Fibroblast of skin of right biceps (primary cell): ENCODE data around the gene SYCE3.
"Not testable (repeated sequence)": the region's sequence is repeated elsewhere in the genome, so short reads cannot be mapped to it uniquely, and the experiment has no call there.

Experiments used
- DNase-seq: peaks from one replicate; pipeline ENCODE4 v3.0.0-alpha.2; 2013

SYCE3 gene, protein sequence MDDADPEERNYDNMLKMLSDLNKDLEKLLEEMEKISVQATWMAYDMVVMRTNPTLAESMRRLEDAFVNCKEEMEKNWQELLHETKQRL

DNA sequence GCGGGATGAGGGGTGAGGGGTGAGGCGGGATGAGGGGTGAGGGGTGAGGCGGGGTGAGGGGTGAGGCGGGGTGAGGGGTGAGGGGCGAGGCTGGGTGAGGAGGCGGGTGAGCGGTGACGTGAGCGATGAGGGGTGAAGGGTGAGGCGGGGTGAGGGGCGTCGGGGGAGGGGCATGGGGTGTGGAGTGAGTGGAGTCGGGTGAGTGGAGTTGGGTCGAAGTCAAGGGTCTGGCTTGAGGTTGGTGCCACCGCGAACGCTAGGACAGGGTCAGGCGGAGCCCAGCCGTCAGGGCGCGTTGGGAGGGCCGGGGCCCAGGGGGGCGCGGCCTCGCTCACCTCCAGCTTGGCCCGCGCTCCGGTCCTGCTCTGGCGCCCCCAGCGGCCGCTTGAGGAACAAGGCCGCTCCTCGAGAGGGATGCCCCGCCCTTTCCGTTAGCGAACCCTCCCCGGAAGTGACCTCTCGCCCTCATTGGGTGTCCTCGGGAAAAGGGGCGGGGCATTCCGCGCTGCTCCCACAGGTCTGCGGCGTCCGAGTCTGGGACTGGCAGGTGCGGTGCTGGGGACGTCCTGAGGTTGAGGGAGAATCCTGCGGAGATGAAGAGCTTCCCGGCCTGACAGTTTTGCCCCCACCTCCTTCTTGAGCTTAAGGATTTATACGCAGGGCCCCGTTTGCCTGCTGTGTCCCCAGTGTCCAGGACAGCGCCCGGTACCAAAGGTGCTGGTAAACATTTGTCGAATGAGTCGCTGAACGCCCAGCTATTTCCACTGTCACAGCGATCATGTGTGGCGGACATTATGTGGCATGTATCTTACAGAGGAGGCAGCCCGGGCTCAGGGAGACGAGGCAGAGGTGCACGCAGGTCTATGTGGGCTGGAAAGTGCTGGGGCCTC is at the start of gene SYCE3:
Gene SYCE3, minus strand, starts transcription at position 397 of the 890 bp plus-strand sequence. CDS start 6,514 bp downstream, outside the sequence.
- peak; percentile 91 for DNase-seq

DNA sequence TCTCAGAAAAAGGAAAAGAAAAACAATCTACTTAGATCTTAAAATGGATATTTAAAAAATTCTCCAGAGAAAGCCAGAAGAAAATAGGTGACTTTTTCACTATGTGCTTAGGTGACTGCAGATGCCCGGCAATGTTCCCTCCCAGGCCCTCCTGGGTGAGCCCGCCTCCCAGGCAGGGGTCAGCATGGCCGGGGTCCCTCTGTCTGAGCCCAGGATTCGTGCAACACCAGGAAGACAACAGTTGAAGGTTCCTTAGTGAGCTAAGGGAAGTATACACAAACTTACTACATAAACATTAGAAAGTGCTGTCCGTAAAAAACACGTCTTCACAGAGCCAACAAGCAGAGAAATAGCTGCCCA is 49.4 kb upstream of the SYCE3 start:
- no peak for DNase-seq

DNA sequence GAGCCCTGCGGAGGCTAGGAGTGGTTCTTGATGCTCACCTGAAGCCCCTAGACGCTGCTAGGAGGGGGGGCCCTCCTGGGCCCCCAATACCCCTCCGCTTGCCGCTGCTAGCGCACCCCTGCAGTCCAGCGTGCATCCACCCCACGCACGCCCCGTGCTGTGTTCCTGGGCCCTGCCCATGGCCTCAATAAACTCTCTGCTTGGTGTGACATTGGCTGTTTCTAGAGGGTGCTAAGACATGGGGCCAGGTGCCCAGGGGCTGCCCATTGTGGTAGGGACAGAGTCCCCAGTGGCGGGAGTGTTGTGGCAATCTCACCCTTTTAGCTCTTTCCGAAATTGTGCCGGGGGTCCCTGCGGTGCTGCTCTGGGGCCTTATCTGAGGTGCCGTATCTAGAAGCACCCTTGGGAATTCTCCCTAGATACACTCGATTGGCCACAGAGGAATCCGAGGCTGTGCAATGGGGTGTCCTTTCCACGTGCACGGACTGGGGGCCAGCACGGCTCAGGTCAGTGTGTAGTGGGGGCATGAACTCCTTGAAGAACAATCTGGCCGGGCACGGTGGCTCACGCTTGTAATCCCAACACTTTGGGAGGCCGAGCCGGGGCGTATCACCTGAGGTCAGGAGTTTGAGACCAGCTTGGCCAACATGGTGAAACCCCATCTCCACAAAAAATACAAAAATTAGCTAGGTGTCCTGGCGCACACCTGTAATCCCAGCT is 48.8 kb upstream of the SYCE3 start:
- DNase-seq, result no peak

DNA sequence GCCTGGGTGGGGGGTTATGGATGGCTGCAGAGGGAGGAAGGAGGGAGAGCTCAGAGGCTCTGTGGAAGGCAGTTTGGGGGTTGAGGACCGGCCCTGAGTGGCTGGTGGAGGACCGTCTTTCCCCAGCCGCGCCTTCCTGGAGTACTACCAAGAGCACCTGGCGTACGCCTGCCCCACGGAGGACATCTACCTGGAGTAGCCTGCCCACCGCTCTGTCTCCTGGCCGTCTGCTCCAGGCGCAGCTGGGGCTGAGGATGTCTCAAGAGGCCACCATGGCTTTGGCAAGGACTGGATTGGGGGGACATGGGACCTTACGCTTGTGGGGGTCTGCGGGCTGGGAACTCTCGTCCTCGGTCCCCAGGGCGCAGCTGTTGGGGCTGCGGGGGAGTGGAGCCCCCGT is 47.9 kb upstream of the SYCE3 start:
- no peak for DNase-seq

DNA sequence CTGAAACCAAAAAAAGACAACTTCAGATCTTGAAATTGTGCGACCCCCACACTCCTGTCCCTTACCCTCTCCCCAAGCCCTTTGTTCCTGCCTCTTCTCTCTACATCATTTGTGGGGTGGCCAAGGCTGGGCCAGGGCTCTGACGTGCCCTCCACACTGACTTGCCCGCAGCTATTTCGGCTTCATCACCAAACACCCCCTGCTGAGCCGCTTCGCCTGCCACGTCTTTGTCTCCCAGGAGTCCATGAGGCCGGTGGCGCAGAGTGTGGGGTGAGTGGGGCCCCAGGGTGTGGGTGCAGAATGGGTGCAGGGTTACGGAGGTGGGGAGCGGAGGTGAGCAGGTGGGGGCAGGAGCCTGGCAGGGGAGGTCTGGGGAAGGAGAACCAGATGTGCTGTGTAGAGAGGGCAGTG is 47.3 kb upstream of the SYCE3 start:
- no peak for DNase-seq

DNA sequence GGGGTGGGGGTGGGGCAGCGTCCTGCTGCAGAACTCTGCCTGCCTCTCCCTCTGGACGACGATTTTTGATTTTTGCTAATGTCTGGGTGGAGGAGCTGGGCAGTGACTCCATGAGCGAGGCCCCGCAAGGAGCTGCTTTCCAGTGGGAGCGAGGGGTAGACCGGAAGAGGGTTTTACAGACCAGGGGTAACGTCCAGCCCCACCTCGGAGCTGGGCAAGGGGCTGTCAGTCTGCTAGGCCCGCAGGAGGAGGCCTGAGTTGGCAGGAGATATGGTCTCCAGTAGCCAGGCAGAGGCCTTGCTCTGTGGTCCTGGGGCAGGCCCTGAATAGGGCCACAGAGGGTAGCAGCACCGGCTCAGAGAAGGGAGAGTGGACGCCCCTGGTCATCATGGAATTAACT is 46.9 kb upstream of the SYCE3 start:
- DNase-seq, result no peak

DNA sequence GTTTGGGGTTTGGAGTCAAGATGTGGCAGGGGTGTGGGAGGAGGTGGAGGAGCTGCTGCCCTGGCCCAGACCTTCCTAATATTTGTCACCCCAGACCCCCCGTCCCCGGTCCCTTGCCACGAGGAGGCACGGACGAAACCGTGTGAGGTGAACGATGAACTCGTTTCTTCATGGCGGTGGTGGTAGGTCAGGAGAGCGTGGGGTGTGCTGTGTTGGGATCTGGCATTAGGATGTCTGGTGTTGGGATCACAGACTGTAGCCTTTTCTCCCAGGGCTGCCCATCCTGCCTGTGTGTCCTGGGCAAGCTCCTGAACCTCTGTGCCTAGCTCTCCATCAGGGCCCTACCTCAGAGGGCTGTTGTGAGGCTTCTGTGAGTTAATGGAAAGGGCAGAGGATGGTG is 46.3 kb upstream of the SYCE3 start:
- no peak for DNase-seq

DNA sequence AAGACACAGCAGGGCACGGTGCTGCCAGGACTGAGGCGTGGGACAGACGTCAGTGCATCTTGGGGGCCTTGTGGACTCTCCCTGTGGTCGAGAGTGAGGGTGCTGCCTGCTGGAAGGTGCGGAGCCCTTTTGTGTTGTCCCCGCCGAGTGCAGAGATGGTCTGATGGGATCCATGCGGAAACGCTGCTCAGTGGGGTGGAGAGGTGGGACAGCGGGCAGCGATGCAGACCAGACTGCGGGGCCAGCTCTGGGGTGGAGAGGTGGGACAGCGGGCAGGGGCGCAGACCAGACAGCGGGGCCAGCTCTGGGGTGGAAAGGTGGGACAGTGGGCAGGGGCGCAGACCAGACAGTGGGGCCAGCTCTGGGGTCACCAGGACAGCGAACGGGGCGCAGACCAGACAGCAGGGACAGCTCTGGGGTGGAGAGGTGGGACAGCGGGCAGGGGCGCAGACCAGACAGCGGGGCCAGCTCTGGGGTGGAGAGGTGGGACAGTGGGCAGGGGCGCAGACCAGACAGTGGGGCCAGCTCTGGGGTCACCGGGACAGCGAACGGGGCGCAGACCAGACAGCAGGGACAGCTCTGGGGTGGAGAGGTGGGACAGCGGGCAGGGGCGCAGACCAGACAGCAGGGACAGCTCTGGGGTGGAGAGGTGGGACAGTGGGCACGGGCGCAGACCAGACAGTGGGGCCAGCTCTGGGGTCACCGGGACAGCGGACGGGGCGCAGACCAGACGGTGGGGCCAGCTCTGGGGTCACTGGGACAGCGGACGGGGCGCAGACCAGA is 45.5 kb upstream of the SYCE3 start:
- DNase-seq, result not testable (repeated sequence)

DNA sequence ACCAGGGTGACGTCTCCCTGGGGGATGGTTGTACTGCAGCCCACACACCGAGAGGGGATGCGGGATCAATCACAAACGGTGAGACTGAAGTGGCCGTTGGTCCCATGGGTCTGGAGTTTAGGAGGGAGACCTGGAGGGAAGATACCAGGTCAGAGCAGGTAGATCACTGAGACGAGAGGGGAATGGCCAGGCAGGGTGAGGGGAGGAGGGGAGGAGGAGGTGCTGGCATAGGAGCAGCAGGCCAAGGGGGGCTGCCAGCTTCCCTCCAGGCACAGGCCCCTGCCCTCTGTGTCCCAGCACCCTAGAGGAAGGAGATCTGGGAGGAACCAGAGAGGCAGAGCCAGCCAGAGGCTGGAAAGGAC is 44.9 kb upstream of the SYCE3 start:
- no peak for DNase-seq

DNA sequence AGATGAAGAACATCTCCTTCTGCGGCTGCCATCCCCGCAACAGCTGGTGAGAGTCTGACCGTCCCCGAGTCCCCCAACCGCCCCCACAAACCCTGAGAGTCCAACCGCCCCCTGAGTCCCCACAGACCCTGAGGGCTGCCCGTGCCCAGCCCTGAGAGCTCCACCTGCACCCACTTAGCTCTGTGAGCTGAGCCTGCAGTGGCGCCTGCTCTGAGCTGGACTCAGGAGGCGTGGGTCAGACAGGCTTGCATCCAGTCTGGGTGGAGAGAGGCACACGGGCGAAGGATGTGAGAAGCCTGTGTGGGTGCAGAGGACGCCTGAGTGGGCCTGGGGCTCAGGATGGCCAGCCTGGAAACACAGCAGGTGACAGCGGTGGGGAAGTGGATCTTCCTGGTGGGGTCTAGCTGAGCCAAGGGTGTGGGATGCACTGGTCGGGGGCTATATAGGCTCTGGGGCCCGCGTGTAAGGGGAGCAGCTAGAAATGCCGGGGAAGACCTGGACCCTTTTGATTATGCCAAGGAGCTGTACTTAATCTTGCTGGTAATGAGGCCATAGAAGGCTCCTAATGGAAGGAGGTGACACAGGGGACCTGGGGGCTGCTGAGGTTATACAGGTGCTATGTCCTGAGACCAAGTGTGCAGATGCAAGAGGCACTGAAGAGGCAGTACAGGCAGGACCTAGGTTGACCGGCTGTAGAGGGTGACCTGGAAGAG is 44.4 kb upstream of the SYCE3 start:
- DNase-seq, result no peak

DNA sequence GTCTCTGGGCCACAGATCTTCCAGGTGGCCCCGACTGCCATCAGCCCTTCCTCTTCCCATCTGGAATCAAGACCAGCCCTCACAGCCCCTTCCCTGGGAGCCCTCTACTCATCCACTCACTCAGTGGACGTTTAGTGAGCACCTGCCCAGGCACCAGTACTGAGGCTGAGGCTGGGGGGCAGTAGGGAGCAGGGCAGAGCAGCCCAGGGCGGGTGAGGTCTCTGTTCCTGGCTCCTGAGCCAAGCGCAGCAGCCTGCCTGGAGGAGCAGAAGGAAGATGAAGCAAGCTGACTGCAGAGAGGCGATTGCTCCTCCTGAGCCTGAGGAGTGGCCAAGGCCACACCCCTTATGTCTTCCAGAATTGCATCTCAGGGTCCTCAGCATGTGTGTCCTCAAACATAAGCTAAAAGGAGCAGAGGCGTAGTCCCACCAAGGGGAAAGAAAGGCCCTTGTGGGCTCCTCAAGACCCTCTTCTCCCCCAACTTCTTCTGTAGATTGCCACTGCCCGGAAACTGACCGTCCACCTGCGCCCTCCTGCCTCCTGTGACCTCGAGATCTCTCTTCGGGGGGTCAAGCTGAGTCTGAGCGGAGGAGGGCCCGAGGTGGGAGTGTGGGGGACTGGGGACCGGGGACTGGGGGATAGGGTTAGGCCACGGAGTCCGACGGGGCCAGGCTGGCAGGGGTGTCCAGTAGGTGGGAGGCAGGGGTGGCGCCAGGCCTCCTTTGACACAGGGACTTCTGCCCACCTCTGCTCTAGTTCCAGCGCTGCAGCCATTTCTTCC is 43.6 kb upstream of the SYCE3 start:
- no peak for DNase-seq

DNA sequence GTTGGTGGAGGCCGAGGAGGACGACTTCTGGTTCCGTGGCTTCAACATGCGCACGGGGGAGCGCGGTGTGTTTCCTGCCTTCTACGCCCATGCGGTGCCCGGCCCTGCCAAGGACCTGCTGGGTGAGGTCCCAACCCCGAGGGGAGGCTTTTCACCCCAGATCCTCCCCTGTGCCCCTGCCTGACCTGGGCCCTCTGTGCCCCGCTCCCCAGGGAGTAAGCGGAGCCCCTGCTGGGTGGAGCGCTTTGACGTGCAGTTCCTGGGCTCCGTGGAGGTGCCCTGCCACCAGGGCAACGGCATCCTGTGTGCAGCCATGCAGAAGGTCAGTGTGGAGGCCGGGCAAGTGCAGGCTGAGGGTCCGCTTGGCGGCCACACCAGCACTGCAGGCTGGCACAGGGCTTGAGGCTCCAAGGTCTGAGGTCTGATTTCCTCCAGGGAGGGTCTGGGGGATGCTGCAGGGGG is 42.9 kb upstream of the SYCE3 start:
- DNase-seq, result no peak

DNA sequence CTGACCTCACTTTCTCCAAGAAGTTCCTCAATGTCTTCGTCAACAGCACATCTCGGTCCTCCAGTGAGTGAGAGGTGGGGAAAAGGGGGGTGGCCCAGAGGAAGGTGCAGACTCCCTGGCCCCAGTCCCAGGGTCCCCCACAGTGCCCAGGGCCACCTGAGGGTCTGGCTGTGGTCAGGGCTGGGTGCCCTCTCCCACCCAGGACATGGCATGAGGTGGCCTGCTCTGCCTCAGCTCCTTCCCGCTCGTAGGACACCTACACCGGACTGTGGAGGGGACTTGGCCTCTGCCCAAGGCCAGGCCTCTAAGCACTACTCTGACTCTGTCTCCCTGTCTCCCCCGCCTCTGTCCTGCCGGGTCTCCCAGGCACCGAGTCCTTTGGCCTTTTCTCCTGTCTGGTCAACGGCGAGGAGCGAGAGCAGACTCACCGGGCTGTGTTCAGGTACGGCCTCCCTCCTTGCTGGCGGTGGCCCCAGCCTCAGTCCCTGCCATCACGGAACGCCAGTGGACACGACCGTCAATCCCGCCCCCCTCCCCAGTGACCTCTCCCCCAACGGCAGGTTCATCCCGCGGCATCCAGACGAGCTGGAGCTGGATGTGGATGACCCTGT is 42.4 kb upstream of the SYCE3 start:
- DNase-seq, result no peak

DNA sequence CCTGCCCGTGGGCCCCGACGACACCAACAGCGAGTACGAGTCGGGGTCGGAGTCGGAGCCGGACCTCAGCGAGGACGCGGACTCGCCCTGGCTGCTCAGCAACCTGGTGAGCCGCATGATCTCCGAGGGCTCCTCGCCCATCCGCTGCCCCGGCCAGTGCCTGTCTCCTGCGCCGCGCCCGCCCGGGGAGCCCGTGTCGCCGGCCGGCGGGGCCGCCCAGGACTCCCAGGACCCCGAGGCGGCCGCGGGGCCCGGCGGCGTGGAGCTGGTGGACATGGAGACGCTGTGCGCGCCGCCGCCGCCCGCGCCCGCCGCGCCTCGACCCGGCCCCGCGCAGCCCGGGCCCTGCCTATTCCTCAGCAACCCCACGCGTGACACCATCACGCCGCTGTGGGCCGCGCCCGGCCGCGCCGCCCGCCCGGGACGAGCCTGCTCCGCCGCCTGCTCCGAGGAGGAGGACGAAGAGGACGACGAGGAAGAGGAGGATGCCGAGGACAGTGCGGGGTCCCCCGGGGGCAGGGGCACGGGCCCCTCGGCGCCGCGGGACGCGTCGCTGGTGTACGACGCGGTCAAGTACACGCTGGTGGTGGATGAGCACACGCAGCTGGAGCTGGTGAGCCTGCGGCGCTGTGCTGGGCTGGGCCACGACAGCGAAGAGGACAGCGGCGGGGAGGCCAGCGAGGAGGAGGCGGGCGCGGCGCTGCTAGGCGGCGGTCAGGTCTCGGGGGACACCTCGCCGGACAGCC is 41.7 kb upstream of the SYCE3 start:
- no peak for DNase-seq

DNA sequence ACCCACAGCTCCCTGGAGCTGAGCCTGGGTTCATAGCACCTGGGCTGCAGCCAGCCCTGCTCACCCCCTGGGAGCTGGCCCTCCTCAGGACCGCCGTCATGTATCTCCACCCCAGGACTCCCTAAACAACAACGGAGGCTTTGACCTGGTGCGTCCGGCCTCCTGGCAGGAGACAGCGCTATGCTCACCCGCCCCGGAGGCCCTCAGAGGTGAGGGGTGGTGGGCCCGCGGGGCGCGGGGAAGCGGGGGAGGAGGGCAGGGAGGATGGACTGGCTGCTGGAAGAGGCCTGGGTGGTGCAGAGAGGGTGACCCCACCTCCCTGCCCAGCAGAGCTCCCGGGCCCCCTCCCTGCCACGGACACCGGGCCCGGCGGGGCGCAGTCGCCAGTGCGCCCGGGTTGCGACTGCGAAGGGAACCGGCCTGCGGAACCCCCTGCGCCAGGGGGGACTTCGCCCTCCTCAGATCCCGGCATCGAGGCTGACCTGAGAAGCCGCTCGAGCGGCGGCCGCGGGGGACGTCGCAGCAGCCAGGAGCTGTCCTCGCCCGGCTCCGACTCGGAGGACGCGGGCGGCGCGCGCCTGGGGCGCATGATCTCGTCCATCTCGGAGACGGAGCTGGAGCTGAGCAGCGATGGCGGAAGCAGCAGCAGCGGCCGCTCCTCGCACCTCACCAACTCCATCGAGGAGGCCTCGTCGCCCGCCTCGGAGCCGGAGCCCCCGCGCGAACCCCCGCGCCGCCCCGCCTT is 41.0 kb upstream of the SYCE3 start:
- no peak for DNase-seq

DNA sequence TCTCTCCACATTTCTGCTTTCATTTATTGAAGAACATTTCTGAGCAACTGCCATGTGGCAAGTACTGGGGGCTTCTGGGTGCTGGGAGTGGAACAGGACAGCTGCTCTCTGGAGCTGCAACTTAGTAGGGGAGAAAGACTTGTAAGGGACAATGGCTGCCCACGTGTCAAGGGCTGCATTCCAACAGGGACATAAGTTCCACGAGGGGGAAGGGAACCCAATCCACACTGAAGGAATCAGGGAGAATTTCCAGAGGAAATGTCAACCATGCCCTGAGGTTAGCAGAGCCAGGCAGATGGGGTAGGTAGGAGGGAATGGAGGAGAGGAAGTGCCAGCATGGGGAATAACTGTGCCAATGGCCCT is 39.6 kb upstream of the SYCE3 start:
- DNase-seq, result no peak

DNA sequence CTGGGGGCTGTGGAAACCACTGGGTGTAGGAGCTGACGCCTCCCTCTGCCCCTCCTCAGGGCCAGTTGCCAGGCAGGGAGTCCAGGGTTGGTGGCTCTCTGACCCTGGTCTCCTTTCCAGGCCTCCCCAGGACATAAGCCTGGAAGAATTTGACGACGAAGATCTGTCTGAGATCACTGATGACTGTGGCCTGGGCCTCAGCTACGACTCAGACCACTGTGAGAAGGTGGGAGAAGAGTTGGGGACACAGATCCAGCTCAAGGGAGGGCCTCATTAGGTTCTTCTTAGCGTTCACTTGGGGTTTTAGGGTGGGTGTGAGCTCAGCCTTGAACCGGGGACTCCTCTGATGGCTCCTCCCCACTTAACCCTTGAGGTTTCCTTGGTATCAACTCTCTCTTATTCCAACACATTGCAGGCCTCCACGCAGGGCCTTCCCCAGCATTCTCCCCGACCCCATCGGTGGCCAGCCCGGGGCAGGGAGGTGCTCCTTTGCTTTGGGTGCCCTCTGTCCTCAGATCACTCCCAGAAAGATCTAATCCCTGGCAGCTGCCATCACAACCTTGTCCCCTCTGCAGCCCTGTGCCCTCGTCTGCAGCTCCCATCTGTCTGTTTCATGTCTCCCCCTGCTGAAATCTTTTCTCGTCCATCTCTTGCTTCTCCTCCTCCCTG is 39.1 kb upstream of the SYCE3 start:
- no peak for DNase-seq

DNA sequence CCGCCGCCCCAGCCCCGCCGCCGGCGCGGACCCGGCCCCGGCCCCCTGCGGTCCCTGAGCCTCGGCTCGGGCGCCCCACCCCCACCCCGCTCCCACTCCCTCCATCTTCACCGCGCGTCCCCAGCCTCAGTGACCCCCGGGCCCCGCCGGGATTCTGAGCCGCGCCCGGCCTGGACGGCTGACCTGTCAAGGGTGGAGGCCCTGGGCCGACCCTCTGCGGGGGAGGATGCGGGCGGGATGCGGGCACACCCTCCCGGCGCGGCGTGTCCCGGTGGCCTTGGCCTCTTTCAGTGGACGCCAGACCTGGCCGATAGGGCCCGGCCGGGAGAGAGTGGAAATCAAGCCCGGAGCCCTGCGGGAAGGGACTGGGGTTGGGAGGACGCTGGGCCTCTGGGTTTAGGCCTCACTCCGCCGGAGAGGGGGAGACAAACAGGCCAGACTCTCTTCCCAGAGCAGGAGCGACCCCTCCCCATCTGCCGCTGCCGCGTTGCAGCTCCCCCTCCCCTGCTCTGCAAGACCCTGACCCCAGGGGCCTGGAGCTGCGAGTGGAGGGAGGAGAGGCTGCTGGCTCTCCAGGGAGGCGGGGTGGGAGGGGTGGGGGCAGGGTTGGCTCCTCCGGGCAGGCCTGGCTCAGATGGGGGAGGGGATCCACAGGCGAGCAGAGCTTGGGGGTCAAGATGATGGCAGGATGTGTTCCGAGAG is 38.4 kb upstream of the SYCE3 start:
- no peak for DNase-seq

DNA sequence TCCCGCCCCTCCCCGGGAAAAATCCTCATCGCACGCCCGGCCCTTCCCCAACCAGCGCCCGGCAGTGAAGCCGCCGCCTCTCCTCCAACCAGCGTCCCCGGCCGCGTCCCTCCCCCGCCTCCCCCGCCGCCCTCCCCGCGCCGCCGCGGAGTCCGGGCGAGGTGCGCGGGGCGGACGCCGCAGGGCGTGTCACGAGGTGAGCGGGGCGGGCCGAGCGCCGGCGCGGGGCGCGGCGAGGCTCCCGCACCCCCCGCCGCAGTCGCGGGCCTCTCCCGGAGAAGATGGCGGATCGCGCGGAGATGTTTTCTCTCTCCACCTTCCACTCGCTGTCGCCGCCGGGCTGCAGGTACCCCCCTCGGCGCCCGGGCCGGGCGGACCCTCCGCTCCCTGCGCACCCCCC is 37.8 kb upstream of the SYCE3 start, which contains the start of gene MAPK8IP2:
Gene MAPK8IP2, plus strand, starts transcription at position 256 of the 400 bp plus-strand sequence. Its CDS starts 26 bp downstream, at position 282.
- no peak for DNase-seq
